OCI-LY1 (cell line): ENCODE measurements around the gene MFNG.

ENCODE experiments used
- H2AFZ ChIP-seq: fragments of 200-600 bp; sonication (generic), shearing (Covaris generic); 2 replicates; pipeline ENCODE4 v1.6.0; 2014; ENCODE audit warnings: antibody characterized with exemption, mild to moderate bottlenecking, low read length
- H3F3A ChIP-seq: fragments of 200-600 bp; sonication (generic), shearing (Covaris generic); 2 replicates; pipeline ENCODE4 v1.6.0; 2014; ENCODE audit warnings: mild to moderate bottlenecking, antibody characterized with exemption, low read length, moderate library complexity; ENCODE audit not compliant: insufficient read depth
- H3K27ac ChIP-seq: fragments of 200-600 bp; sonication (generic); 2 replicates; pipeline ENCODE4 v1.5.1; 2014; ENCODE audit warnings: low read length, mixed run types, mild to moderate bottlenecking, low read depth; ENCODE audit not compliant: poor library complexity, severe bottlenecking
- H3K27me3 ChIP-seq: fragments of 200-600 bp; sonication (generic); 2 replicates; pipeline ENCODE4 v1.6.0; 2014; ENCODE audit warnings: antibody characterized with exemption, mild to moderate bottlenecking, low read length, moderate library complexity; ENCODE audit not compliant: insufficient read depth
- H3K36me3 ChIP-seq: fragments of 200-600 bp; sonication (generic); 2 replicates; pipeline ENCODE4 v1.6.1; 2014; ENCODE audit warnings: mild to moderate bottlenecking, antibody characterized with exemption, low read length, moderate library complexity, mixed read lengths; ENCODE audit not compliant: insufficient read depth
- H3K4me1 ChIP-seq: fragments of 200-600 bp; sonication (generic); 2 replicates; pipeline ENCODE4 v1.5.1; 2014; ENCODE audit warnings: mild to moderate bottlenecking, low read length, moderate library complexity; ENCODE audit not compliant: insufficient read depth, severe bottlenecking
- H3K4me2 ChIP-seq: fragments of 200-600 bp; sonication (generic), shearing (Covaris generic); 2 replicates; pipeline ENCODE4 v1.6.1; 2014; ENCODE audit warnings: low read length
- H3K4me3 ChIP-seq: fragments of 200-600 bp; sonication (generic); 2 replicates; pipeline ENCODE4 v1.5.1; 2014; ENCODE audit warnings: low read length, low read depth, mild to moderate bottlenecking, mixed read lengths; ENCODE audit not compliant: poor library complexity, severe bottlenecking
- H3K79me2 ChIP-seq: fragments of 200-600 bp; shearing (Covaris generic); 2 replicates; pipeline ENCODE4 v1.6.1; 2016; ENCODE audit warnings: mixed run types, low read length, mixed read lengths; ENCODE audit not compliant: insufficient read depth
- H3K9ac ChIP-seq: fragments of 200-600 bp; sonication (generic), shearing (Covaris generic); 2 replicates; pipeline ENCODE4 v1.6.1; 2014; ENCODE audit warnings: mild to moderate bottlenecking, low read length, mixed read lengths
- H3K9me2 ChIP-seq: fragments of 200-600 bp; sonication (generic), shearing (Covaris generic); 2 replicates; pipeline ENCODE4 v1.6.1; 2014; ENCODE audit warnings: low read depth, mild to moderate bottlenecking, low read length, mixed read lengths
- H3K9me3 ChIP-seq: fragments of 200-600 bp; shearing (Covaris generic); 2 replicates; pipeline ENCODE4 v1.6.1; 2014; ENCODE audit warnings: low read length, mixed read lengths
- H4K20me1 ChIP-seq: fragments of 200-600 bp; sonication (generic), shearing (Covaris generic); 2 replicates; pipeline ENCODE4 v1.6.0; 2016; ENCODE audit warnings: mild to moderate bottlenecking, low read length; ENCODE audit not compliant: insufficient read depth
- EZH2 ChIP-seq: fragments of 200-600 bp; sonication (generic), shearing (Covaris generic); IDR thresholded peaks from 2 replicates; pipeline ENCODE4 v1.8.0; 2017; ENCODE audit warnings: borderline replicate concordance, mixed run types, mild to moderate bottlenecking, antibody characterized with exemption, low read length, moderate library complexity, mixed read lengths
- TF ChIP-seq, protein P1 (sequence below): fragments of 200-600 bp; sonication (generic), shearing (Covaris generic); IDR thresholded peaks from 2 replicates; pipeline ENCODE4 v1.5.1; 2017; ENCODE audit warnings: mild to moderate bottlenecking, antibody characterized with exemption, low read length, moderate library complexity, mixed read lengths

MFNG gene

GRCh38 chr22:37432708-37433054, 53.5 kb downstream of the MFNG start:
- H3K9me3 ChIP-seq = no peaks in the 10 kb centered on the region
- H3K27me3 ChIP-seq = no peaks in the 10 kb centered on the region; the same call in 1 of the 2 replicates
- no peaks in the 10 kb centered on the region for H3K79me2 ChIP-seq
- TF ChIP-seq, protein P1, sequence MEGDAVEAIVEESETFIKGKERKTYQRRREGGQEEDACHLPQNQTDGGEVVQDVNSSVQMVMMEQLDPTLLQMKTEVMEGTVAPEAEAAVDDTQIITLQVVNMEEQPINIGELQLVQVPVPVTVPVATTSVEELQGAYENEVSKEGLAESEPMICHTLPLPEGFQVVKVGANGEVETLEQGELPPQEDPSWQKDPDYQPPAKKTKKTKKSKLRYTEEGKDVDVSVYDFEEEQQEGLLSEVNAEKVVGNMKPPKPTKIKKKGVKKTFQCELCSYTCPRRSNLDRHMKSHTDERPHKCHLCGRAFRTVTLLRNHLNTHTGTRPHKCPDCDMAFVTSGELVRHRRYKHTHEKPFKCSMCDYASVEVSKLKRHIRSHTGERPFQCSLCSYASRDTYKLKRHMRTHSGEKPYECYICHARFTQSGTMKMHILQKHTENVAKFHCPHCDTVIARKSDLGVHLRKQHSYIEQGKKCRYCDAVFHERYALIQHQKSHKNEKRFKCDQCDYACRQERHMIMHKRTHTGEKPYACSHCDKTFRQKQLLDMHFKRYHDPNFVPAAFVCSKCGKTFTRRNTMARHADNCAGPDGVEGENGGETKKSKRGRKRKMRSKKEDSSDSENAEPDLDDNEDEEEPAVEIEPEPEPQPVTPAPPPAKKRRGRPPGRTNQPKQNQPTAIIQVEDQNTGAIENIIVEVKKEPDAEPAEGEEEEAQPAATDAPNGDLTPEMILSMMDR = no peak
- no peaks in the 10 kb centered on the region for H3K4me1 ChIP-seq
- no peak overlapping the region for H3K4me3 ChIP-seq
- no peak overlapping the region for H3K9ac ChIP-seq
- H3K36me3 ChIP-seq = no peaks in the 10 kb centered on the region
- H3F3A ChIP-seq = no peaks in the 10 kb centered on the region
- H3K27ac ChIP-seq = no peak overlapping the region
- no peaks in the 10 kb centered on the region for H4K20me1 ChIP-seq
- H3K4me2 ChIP-seq = no peak overlapping the region
- H3K9me2 ChIP-seq = no peaks in the 10 kb centered on the region
- H2AFZ ChIP-seq = no peak overlapping the region

- Histone ChIP-seq H3K27ac (no peak overlapping the region), H3F3A (no peaks in the 10 kb centered on the region), H3K9me3 (no peaks in the 10 kb centered on the region), H3K9me2 (no peaks in the 10 kb centered on the region), H3K36me3 (no peaks in the 10 kb centered on the region), H4K20me1 (no peaks in the 10 kb centered on the region), H2AFZ (no peak overlapping the region), H3K79me2 (no peaks in the 10 kb centered on the region), H3K27me3 (no peaks in the 10 kb centered on the region; the same call in 1 of the 2 replicates), H3K4me3 (no peak overlapping the region), H3K4me2 (no peak overlapping the region), H3K9ac (no peak overlapping the region), H3K4me1 (no peaks in the 10 kb centered on the region)
- TF ChIP-seq EZH2 = no peak
Observed at GRCh38 chr22:37431801-37432707, 54.1 kb downstream of the MFNG start.

DNA sequence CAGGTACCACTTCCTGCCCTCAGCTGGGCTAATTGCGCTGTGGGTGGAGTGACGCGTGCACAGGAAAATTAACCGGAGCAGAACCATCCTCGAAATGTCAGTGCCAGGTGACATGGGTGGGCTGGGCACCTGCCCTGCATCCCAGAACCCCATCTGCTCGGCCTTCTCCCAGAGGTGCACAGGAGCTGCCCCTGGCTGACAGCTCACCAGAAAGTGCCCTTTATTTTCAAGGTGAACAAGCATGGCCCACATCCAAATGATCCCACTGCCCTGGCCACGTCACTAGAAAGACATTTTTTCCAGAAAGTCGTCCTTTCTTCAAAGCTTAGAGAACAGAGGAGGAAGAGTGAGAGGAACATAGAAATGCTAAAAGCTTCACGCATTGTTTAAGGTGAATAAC, 54.8 kb downstream of the MFNG start:
- Histone ChIP-seq H3K4me1 (no peaks in the 10 kb centered on the region), H3K4me3 (no peak overlapping the region), H3K79me2 (no peaks in the 10 kb centered on the region), H3K9ac (no peak overlapping the region), H2AFZ (no peak overlapping the region), H4K20me1 (no peaks in the 10 kb centered on the region), H3K9me3 (no peaks in the 10 kb centered on the region), H3K4me2 (no peak overlapping the region), H3K27me3 (no peaks in the 10 kb centered on the region; the same call in 1 of the 2 replicates), H3K27ac (no peak overlapping the region), H3F3A (no peaks in the 10 kb centered on the region), H3K36me3 (no peaks in the 10 kb centered on the region), H3K9me2 (no peaks in the 10 kb centered on the region)
- TF ChIP-seq, protein P1 = no peak
- no peak for TF ChIP-seq EZH2

GRCh38 chr22:37430941-37431340, 55.2 kb downstream of the MFNG start:
- Histone ChIP-seq H3K4me1 (no peaks in the 10 kb centered on the region), H3K9ac (no peak overlapping the region), H3K27ac (no peak overlapping the region)

More at GRCh38 chr22:37430941-37431340, 55.2 kb downstream of the MFNG start:
- Histone ChIP-seq H3K4me2 (no peak overlapping the region), H3K4me3 (no peak overlapping the region), H3F3A (no peaks in the 10 kb centered on the region), H3K9me3 (no peaks in the 10 kb centered on the region), H3K36me3 (no peaks in the 10 kb centered on the region), H3K9me2 (no peaks in the 10 kb centered on the region), H3K79me2 (no peaks in the 10 kb centered on the region), H2AFZ (no peak overlapping the region), H4K20me1 (no peaks in the 10 kb centered on the region), H3K27me3 (no peaks in the 10 kb centered on the region; the same call in 1 of the 2 replicates)
- no peak for TF ChIP-seq EZH2
- TF ChIP-seq, protein P1 = no peak
